H1 (cell line): ENCODE data around the gene EPS8. TPM values are rescaled to one million over a fixed set of nuclear protein-coding genes. Genes with fewer than 3 reads are reported as not detected.

ENCODE experiments used
- GABPA ChIP-seq: IDR thresholded peaks from 2 replicates; pipeline ENCODE4 v1.6.1; 2011; ENCODE audit warnings: mild to moderate bottlenecking, low read length, moderate library complexity, borderline replicate concordance; ENCODE audit not compliant: insufficient read depth
- JUN ChIP-seq: IDR thresholded peaks from 2 replicates; pipeline ENCODE4 v1.6.1; 2011; ENCODE audit warnings: low read depth, mild to moderate bottlenecking, improper control_type of control experiment, low read length
- SUZ12 ChIP-seq: fragments of 200-600 bp; sonication (generic); IDR thresholded peaks from 2 replicates; pipeline ENCODE4 v1.6.1; 2012; ENCODE audit warnings: mild to moderate bottlenecking, inconsistent platforms, low read length, moderate library complexity, mixed read lengths
- ZNF274 ChIP-seq: IDR thresholded peaks from 2 replicates; pipeline ENCODE4 v1.7.0; 2012; ENCODE audit warnings: low read length, borderline replicate concordance; ENCODE audit errors: extremely low read depth
- polyA plus RNA-seq, 7 experiments: library from polyadenylated mRNA; depleted of rRNA in 3 of 7; stranded (reverse) in 5 of 7; unstranded in 2 of 7; fragments of >200 nt in 5 of 7; fragments of 200-250 nt in 2 of 7; gene quantifications; 1 replicate in 5 of 7; 2 replicates in 1 of 7; 4 replicates in 1 of 7; pipeline versions ENCODE4 v1.2.1 to v1.2.3, GENCODE V29; 2011 to 2013; ENCODE audit warnings: missing spikeins in 2 of 7, mixed read lengths in 2 of 7
- total RNA-seq: library from RNA; stranded (reverse); fragmentation: NEBNext Ultra II Directional; extraction: Animal tissue kit (Norgen Biotek cat#: 25700); gene quantifications from 2 replicates; pipeline ENCODE4 v1.2.1, GENCODE V29; 2021

The EPS8 gene
- total and polyA plus RNA-seq, 2 of the 8 experiments (the other 6 are each of a cell fraction or from before 2014, with no cell fraction given), result 3.0 to 4.6 TPM

GRCh38 chr12:15575671-15576541, 213.3 kb downstream of the EPS8 start (continued):
- TF ChIP-seq JUN (no peak), ZNF274 (no peak), SUZ12 (no peak), GABPA (no peak)
